Fibroblast of skin of left quadriceps (primary cell): ENCODE data around the gene BACE2.

ENCODE experiments used
- DNase-seq, 2 experiments: peaks; one replicate each; pipeline ENCODE4 v3.0.0-alpha.2; 2013; ENCODE audit warnings: low read depth in 2 of 2

The BACE2 gene

GRCh38 chr21:41148798-41149197 lies 19.2 kb upstream of the BACE2 start:
- DNase-seq: no peak

- no peak for DNase-seq
Measured at GRCh38 chr21:41149199-41149598, 18.8 kb upstream of the BACE2 start.

GRCh38 chr21:41152147-41152546 lies 15.8 kb upstream of the BACE2 start:
- no peak for DNase-seq

- DNase-seq: no peak
Measured at GRCh38 chr21:41153443-41153842, 14.5 kb upstream of the BACE2 start.

GRCh38 chr21:41156142-41156541 lies 11.8 kb upstream of the BACE2 start:
- DNase-seq: no peak

GRCh38 chr21:41158026-41158425 lies 9.9 kb upstream of the BACE2 start:
- no peak for DNase-seq

GRCh38 chr21:41160036-41160435 lies 7.9 kb upstream of the BACE2 start:
- DNase-seq: no peak

GRCh38 chr21:41161428-41161827 lies 6.5 kb upstream of the BACE2 start:
- DNase-seq: no peak

- DNase-seq: no peak
Measured at GRCh38 chr21:41162096-41162495, 5.9 kb upstream of the BACE2 start.

- DNase-seq: no peak
Measured at GRCh38 chr21:41163091-41163490, 4.9 kb upstream of the BACE2 start.

- DNase-seq: no peak
Measured at GRCh38 chr21:41164052-41164451, 3.9 kb upstream of the BACE2 start.

- DNase-seq: no peak
Measured at GRCh38 chr21:41164981-41165655, 2.8 kb upstream of the BACE2 start.

GRCh38 chr21:41166884-41167283 lies 1.1 kb upstream of the BACE2 start:
- DNase-seq: no peak

- peak in 1 of 2 experiments; percentile 25 for DNase-seq
Measured at GRCh38 chr21:41168391-41169257, 664 bp downstream of the BACE2 start.

GRCh38 chr21:41169258-41169576 lies 1.3 kb downstream of the BACE2 start:
- no peak for DNase-seq

- no peak for DNase-seq
Measured at GRCh38 chr21:41169701-41170100, 1.7 kb downstream of the BACE2 start.

GRCh38 chr21:41170442-41170841 lies 2.5 kb downstream of the BACE2 start:
- DNase-seq: no peak

GRCh38 chr21:41170859-41171609 lies 3.1 kb downstream of the BACE2 start:
- DNase-seq: no peak

GRCh38 chr21:41175080-41175479 lies 7.1 kb downstream of the BACE2 start:
- no peak for DNase-seq

- no peak for DNase-seq
Measured at GRCh38 chr21:41176846-41177245, 8.9 kb downstream of the BACE2 start.

- no peak for DNase-seq
Measured at GRCh38 chr21:41180752-41181151, 12.8 kb downstream of the BACE2 start.

- no peak for DNase-seq
Measured at GRCh38 chr21:41182547-41182946, 14.6 kb downstream of the BACE2 start.

GRCh38 chr21:41183575-41183974 lies 15.6 kb downstream of the BACE2 start:
- DNase-seq: no peak
